HG02852 (cell line): ENCODE results near the gene CCDC174.

Experiments
- ATAC-seq: cut with Tn5 transposase; IDR thresholded peaks from one replicate; pipeline ENCODE4 v1.9.1; 2021; ENCODE audit warnings: mild to moderate bottlenecking, moderate library complexity; ENCODE audit not compliant: unreplicated experiment

The CCDC174 gene

DNA sequence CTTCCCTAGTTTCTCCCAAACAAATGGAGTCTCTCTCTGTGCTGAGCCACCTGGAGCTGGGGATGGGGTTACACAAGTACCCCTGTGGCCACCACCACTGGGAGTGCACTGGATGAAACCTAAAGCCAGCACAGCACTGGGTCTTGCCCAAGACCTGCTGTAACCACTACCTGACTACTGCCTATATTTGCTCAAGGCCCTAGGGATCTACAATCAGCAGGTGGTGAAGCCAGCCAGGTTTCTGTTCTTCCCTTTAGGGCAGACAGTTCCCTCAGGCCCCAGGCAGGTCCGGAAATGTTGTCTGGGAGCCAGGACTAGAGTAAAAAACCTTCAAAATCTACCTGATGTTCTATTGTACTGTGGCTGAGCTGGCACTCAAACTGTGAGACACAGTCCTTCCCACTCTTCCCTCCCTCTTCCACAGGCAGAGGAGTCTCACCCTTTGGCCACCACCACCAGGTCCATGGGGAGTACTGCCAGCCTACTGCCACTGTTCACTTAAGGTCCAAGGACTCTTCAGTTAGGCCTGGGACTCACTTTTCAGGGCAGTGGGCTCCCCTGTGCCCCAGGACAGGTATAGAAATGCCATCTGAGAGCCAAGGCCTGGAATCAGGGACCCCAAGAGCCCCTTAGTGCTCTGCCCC is 47.2 kb downstream of the CCDC174 start:
- ATAC-seq, result no peak

DNA sequence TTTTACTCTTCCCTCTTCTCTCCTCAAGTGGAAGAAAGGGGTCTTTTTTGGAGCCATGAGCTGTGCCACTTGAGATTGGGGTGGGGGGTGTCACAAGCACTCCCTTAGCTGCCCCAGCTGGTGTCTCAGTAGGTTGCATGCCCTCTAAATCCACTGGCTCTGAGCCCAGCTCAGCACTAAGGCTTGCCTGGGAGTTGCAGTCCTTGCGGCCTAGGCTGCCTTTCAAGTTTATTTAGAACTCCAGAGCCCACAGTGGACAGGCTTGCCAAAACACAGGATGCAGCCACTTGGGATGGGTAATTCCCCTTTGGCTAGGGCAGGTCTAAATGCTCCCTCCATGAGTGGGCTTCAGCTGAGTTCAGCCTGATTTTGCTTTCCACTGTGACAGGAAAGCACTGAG is 48.1 kb downstream of the CCDC174 start:
- no peak for ATAC-seq

DNA sequence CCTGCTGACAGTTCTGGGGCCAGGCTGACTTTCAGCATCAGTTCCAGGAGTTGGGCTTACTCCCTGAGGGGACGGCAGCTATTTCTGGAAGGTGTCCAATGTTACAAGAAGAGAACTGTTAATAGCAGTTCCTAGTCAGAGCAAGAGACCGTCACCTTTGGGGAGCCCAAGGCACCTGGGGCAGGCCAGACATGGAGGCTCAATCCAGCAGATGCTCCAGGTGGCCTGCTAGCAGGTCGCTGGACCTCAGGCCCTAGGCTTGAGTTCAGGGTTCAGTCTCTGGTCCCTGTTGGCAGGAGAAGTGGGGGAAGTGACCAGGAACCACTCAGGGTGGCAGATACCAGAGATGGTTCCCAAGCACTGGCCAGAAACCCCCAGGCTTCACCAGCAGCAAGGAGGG is 49.3 kb downstream of the CCDC174 start:
- no peak for ATAC-seq

DNA sequence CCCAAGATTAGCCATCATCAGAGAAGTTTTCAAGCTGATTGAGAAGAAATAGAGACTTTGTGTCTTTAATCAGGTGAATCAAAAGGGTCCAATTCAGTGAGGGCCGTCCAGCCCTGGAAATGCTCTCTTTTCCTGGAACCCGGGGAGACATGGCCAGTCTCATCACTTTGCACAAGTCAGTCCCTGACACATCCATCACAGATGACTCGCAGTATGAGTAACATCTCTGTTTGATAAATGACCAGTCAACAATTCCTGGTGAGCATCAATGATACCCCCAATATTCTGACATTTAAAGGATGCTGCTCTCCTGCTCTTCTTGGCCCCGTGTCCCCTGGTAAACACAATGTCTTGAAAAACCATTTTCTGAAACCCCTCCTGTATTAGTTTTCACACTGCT is 50.1 kb downstream of the CCDC174 start:
- no peak for ATAC-seq

DNA sequence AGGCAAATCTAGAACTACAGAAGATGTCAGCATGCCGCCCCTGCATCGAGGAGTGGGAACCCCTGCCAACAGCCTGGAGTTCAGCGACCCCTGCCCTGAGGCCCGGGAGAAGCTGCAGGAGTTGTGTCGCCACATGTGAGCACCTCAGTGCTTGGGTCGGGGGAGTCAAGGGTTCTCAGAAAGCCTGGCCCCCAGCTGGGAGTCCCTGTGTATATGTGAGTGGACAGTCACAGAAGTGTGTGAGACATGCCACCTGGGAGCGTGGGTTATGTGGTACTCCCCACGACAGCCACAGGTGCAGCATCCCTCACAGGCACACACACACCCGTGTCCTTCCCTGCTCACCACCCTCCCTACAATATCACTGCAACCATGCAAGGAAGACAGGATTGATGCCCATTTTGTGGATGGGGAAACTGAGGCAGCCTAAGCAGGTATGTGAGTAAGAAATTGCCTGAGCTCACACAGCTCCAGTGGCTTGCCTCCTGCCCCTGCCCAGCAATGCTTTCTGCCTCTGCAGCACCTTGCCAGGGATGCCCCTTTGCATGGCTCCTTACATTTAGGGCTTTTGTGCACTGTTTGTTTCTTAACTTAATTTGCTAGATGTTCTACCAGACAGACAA is 51.7 kb downstream of the CCDC174 start:
- ATAC-seq, result no peak

DNA sequence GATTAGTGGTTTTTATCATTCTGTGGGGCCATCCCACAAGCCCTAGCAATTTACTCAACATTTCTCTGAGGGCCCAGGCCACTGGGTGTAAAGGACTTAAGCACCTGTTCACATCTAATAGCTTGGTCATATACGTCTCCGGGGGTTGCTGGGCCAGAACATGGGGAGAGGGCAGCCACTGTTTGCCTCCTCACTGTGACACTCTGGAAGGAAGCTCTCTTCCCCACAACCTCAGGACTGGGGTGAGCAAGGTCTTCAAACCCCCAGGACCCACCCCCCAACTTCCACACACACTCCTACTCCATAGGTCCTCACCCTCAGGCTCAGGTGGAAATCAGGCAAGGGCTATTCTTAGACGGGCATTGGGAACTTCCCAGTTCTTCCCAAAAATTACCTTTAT is 52.2 kb downstream of the CCDC174 start:
- no peak for ATAC-seq

DNA sequence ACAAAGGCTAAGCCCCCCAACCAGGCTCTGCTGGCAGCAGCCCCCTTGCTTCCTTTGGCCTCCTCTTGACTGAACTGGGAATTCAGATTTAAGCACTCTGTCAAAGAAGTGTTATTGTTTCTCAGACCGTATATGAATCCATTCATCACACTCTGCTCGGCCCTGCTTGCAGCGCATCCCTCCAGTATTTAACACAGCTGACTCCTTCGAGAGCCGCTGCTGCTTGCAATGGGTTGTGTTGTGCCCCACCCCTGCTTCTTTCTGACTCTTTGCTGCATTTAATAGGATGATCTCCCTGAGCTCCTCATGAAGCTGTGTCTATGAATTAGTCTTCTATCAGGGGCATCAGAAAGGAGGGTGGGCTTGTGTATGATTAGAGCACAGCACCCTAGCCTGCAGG is 54.5 kb downstream of the CCDC174 start:
- no peak for ATAC-seq

DNA sequence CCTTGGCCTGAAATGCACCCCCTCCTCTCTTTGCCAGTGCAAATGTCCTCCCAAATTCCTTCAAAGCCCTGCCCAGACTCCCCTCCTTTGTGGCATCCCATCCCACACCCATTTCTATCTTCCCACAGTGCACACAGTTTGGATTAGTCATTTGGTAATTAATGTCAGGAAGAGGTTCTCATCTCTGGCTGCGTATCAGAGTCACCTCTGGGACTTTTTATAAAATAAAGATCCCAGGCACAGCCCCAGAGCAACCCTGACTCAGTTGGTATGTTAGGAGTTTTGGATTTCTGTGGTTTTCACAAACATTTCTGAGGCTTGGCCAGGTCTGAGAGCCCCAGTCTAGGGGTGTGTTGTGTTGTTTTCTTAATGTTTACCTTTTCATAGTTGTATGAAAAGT is 65.0 kb downstream of the CCDC174 start:
- ATAC-seq, result no peak

DNA sequence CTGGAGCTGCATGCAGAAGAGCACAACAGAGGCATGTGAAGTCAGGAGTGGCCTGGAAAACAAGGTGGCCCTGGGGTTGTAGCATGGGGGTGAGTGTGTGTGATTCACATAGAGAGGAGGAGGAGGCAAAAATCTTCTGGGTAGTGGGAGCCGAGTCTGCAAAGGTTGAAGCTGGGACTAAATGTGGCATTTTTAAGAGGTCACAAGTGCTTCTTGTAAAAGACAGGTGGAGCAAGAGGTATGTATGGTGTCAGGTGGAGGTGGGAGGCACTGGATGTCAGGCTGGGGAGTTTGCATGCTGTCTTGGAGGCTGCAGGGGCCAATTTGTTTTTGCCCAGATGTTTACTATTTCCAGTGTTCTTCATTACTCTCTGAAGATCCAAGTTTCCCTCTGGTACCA is 65.7 kb downstream of the CCDC174 start:
- ATAC-seq, result no peak

DNA sequence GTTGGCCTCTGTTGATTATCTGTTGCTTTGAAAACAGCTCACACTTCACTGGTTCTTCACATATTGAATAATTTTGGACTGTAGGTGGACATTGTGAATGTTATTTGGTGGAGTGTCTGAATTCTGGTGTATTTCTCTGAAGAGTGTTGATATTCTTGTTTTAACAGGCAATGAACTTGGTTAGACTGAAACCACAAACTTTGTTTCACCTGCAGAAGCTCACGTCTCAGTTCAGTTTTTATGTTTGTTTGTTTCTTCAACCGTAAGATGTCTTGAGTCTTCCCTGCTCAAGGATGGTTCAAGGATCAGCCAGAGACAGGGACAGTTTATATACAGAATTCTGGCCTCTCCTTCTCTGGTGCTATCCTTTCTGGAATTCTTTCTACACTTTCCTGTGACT is 67.0 kb downstream of the CCDC174 start:
- ATAC-seq, result no peak

DNA sequence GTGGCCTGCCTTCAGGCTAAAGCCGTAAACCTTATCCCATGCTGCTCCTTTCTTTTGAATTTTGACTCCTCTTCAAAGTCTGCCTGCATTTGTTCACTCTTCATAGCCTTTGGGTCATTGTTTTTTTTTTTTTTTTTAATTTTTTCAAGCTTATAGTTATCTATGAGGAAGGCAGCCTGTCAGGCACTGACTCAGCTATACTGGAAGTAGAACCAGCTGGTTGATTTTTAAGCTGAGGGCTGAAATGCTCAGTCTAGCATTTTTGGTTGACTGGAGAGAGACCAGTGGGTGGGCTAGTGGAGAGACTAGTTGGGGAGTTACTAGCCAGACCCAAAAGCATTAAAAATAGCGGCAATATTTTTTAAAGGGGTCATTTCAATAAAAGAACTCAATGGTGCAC is 67.4 kb downstream of the CCDC174 start:
- ATAC-seq, result no peak

DNA sequence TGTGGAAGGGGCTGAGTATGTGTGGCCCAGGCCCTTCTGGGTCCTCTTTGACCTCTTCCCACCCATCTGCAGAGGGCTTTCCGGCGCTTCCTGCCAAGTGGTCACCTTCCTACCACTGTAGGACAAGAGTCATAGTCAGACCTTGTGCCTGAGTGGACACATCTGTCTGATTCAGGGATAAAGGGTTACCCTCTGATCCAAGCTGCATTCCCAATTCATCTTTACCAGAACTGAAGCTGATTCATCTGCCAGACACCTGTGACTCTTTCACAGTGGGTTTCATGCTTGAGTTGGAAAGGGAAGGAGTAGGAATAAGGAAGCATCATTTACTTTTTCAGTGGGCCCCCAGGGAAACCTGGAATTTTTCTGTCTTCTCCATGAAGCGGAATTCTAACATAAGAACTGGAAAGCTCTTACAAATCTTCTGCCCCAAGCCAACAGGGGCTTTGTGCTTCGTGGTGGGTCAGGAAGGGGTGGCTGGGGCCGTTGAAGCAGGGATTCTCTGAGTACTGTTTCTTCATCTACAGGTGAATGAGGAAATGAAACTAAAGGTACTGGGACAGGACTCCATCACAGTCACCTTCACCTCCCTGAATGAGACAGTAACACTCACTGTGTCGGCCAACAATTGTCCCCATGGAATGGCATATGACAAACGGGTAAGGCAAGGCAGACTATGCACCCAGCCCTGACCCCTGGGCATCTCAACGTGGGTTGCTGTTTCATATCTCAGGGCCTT is 69.7 kb downstream of the CCDC174 start:
- ATAC-seq, result no peak
